ENCODE measurements around the gene DIDO1.
A peak's percentile ranks its signal among the peaks of the same experiment; 100 is the strongest.

GRCh38 chr20:62924442-62925075 is 1.7 kb downstream of the DIDO1 start:
- TF ChIP-seq CTCF (IDR thresholded peaks at IDR 0.05) = no peak
- TF ChIP-seq POLR2A (IDR thresholded peaks at IDR 0.05) = peak in 1 of 2 donors; percentile 16
